ENCODE data around the gene PHLDA2. TPM values are rescaled to one million over a fixed set of nuclear protein-coding genes. Genes with fewer than 3 reads are reported as not detected.

PHLDA2 gene
- total and polyA plus RNA-seq, 2 donors from 2014 or later: 9.0 to 19.7 TPM

GRCh38 chr11:2927121-2927800, 2.0 kb downstream of the PHLDA2 start:
- no peak overlapping the region for H3K9ac ChIP-seq (ENCODE audit: low read length in 3 of 3)

GRCh38 chr11:2926611-2927051, 2.6 kb downstream of the PHLDA2 start:
- DNase-seq: peak in 1 of 5 donors; percentile 69
- no peak for TF ChIP-seq CTCF (IDR thresholded peaks at IDR 0.05; ENCODE audit: borderline replicate concordance, extremely low read depth, insufficient read depth)
- H3K4me3 ChIP-seq (ENCODE audit: low read length in 3 of 3): no peak overlapping the region
- H3K9me3 ChIP-seq (ENCODE audit: control insufficient read depth in 2 of 3, insufficient read depth in 1 of 3, low read length in 3 of 3): no peaks in the 10 kb centered on the region
- no peak overlapping the region for H3K27ac ChIP-seq (ENCODE audit: low read depth in 2 of 2, low read length in 2 of 2)
- intact Hi-C loops (cut with DNase I): no loop called here
- H3K27me3 ChIP-seq (ENCODE audit: control insufficient read depth, insufficient read depth, low read length): peaks cover 2% of the 10 kb centered on the region
- no peaks in the 10 kb centered on the region for H3K36me3 ChIP-seq (ENCODE audit: control insufficient read depth in 2 of 3, insufficient read depth in 3 of 3, low read length in 3 of 3)
- peaks cover 0 to 13% (median 7%) of the 10 kb centered on the region in 3 donors for H3K4me1 ChIP-seq (ENCODE audit: control insufficient read depth in 2 of 3, insufficient read depth in 2 of 3, low read depth in 1 of 3, low read length in 3 of 3)
- FAIRE-seq: no peak
- H3K9ac ChIP-seq (ENCODE audit: low read length in 3 of 3): no peak overlapping the region

More at GRCh38 chr11:2927121-2927800, 2.0 kb downstream of the PHLDA2 start:
- Histone ChIP-seq H3K27ac (ENCODE audit: low read depth in 2 of 2, low read length in 2 of 2) (no peak overlapping the region), H3K4me3 (ENCODE audit: low read length in 3 of 3) (no peak overlapping the region), H3K4me1 (ENCODE audit: control insufficient read depth in 2 of 3, insufficient read depth in 2 of 3, low read depth in 1 of 3, low read length in 3 of 3) (peaks cover 0 to 13% (median 7%) of the 10 kb centered on the region in 3 donors), H3K36me3 (ENCODE audit: control insufficient read depth in 2 of 3, insufficient read depth in 3 of 3, low read length in 3 of 3) (no peaks in the 10 kb centered on the region), H3K9me3 (ENCODE audit: control insufficient read depth in 2 of 3, insufficient read depth in 1 of 3, low read length in 3 of 3) (no peaks in the 10 kb centered on the region), H3K27me3 (ENCODE audit: control insufficient read depth, insufficient read depth, low read length) (peaks cover 2% of the 10 kb centered on the region)
- FAIRE-seq (no peak), DNase-seq (peak in 1 of 5 donors; percentile 61)
- no peak for TF ChIP-seq CTCF (IDR thresholded peaks at IDR 0.05; ENCODE audit: borderline replicate concordance, extremely low read depth, insufficient read depth)
- intact Hi-C loops (cut with DNase I): no loop called here

- peak in 1 of 5 donors; percentile 73 for DNase-seq
Measured at GRCh38 chr11:2924821-2925675, 4.2 kb downstream of the PHLDA2 start.

More at GRCh38 chr11:2924821-2925675, 4.2 kb downstream of the PHLDA2 start:
- intact Hi-C loops (cut with DNase I): no loop called here
- TF ChIP-seq CTCF (IDR thresholded peaks at IDR 0.05; ENCODE audit: borderline replicate concordance, extremely low read depth, insufficient read depth): no peak
- Histone ChIP-seq H3K9me3 (ENCODE audit: control insufficient read depth in 2 of 3, insufficient read depth in 1 of 3, low read length in 3 of 3) (no peaks in the 10 kb centered on the region), H3K27ac (ENCODE audit: low read depth in 2 of 2, low read length in 2 of 2) (no peak overlapping the region), H3K4me1 (ENCODE audit: control insufficient read depth in 2 of 3, insufficient read depth in 2 of 3, low read depth in 1 of 3, low read length in 3 of 3) (peaks cover 0 to 10% (median 7%) of the 10 kb centered on the region in 3 donors), H3K4me3 (ENCODE audit: low read length in 3 of 3) (no peak overlapping the region), H3K36me3 (ENCODE audit: control insufficient read depth in 2 of 3, insufficient read depth in 3 of 3, low read length in 3 of 3) (no peaks in the 10 kb centered on the region), H3K9ac (ENCODE audit: low read length in 3 of 3) (no peak overlapping the region), H3K27me3 (ENCODE audit: control insufficient read depth, insufficient read depth, low read length) (peaks cover 2% of the 10 kb centered on the region)
- no peak for FAIRE-seq
